Nephron (organoid): ENCODE measurements around the gene ACAA1.

ENCODE experiments used
- H3K27ac Mint-ChIP-seq, 3 experiments: 2 replicates each; pipeline ENCODE4 v1.8.0; 2020; ENCODE audit warnings: mixed read lengths in 3 of 3, mild to moderate bottlenecking in 2 of 3, moderate library complexity in 1 of 3
- H3K27me3 Mint-ChIP-seq: 2 replicates; pipeline ENCODE4 v1.8.0; 2021; ENCODE audit warnings: low read depth, mild to moderate bottlenecking, moderate library complexity, mixed read lengths
- H3K36me3 Mint-ChIP-seq: 2 replicates; pipeline ENCODE4 v1.8.0; 2020; ENCODE audit warnings: low read depth, mixed read lengths
- H3K4me1 Mint-ChIP-seq: 2 replicates; pipeline ENCODE4 v1.8.0; 2020; ENCODE audit warnings: mixed read lengths
- H3K4me3 Mint-ChIP-seq, 3 experiments: 2 replicates each; pipeline ENCODE4 v1.8.0; 2020; ENCODE audit warnings: mild to moderate bottlenecking in 3 of 3, mixed read lengths in 3 of 3, moderate library complexity in 2 of 3
- H3K9me3 Mint-ChIP-seq: 2 replicates; pipeline ENCODE4 v1.8.0; 2020; ENCODE audit warnings: mixed read lengths
- CTCF ChIP-seq, 3 experiments: fragments of 200-600 bp; sonication (generic); IDR thresholded peaks; one replicate each; pipeline ENCODE4 v1.5.0; 2021; ENCODE audit warnings: antibody characterized with exemption in 3 of 3; ENCODE audit not compliant: unreplicated experiment in 3 of 3

ACAA1 gene

GRCh38 chr3:38146504-38146903 lies 9.6 kb upstream of the ACAA1 start:
- TF ChIP-seq CTCF (IDR thresholded peaks at IDR 0.05; ENCODE audit: unreplicated experiment in 3 of 3), result no peak
- H3K4me1 Mint-ChIP-seq, result no peaks in the 10 kb centered on the region

DNA sequence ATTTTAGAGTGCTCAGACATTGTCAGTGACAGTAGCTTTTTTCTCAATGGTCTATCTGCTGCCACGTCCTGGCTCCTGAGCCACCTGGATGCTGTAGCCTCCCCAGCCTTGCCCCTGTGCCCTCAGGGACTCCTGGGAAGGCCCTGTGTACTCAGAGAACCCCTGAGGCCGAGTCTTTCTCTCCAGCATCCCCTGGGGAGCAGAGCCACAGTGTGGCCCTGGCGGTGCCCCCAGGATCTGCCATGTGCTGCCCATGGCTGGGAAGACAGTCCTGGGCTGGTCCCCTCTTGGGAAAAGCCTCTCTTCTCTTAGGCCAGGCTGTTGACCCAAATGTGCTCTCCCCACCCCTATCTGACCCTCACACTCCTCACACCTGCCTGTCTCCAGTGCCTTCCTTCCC lies 6.6 kb upstream of the ACAA1 start:
- no peak for TF ChIP-seq CTCF (IDR thresholded peaks at IDR 0.05; ENCODE audit: unreplicated experiment in 3 of 3)
- Mint-ChIP-seq H3K4me1 (peaks cover 9% of the 10 kb centered on the region), H3K27ac (no peak overlapping the region), H3K9me3 (peaks cover 10% of the 10 kb centered on the region), H3K27me3 (no peaks in the 10 kb centered on the region), H3K36me3 (peaks cover 7% of the 10 kb centered on the region), H3K4me3 (no peak overlapping the region)

More at GRCh38 chr3:38146504-38146903, 9.6 kb upstream of the ACAA1 start:
- no peak overlapping the region for H3K27ac Mint-ChIP-seq
- peaks cover 10% of the 10 kb centered on the region for H3K9me3 Mint-ChIP-seq
- H3K4me3 Mint-ChIP-seq, result no peak overlapping the region
- no peaks in the 10 kb centered on the region for H3K27me3 Mint-ChIP-seq
- peaks cover 7% of the 10 kb centered on the region for H3K36me3 Mint-ChIP-seq

GRCh38 chr3:38142959-38143358 lies 6.0 kb upstream of the ACAA1 start:
- no peak for TF ChIP-seq CTCF (IDR thresholded peaks at IDR 0.05; ENCODE audit: unreplicated experiment in 3 of 3)
- H3K27me3 Mint-ChIP-seq, result no peaks in the 10 kb centered on the region
- H3K4me1 Mint-ChIP-seq, result peaks cover 15% of the 10 kb centered on the region
- no peak overlapping the region for H3K27ac Mint-ChIP-seq
- no peak overlapping the region for H3K4me3 Mint-ChIP-seq
- H3K36me3 Mint-ChIP-seq, result peaks cover 7% of the 10 kb centered on the region
- peaks cover 10% of the 10 kb centered on the region for H3K9me3 Mint-ChIP-seq

- TF ChIP-seq CTCF (IDR thresholded peaks at IDR 0.05; ENCODE audit: unreplicated experiment in 3 of 3), result no peak
- Mint-ChIP-seq H3K36me3 (peaks cover 7% of the 10 kb centered on the region), H3K4me1 (peaks cover 19% of the 10 kb centered on the region), H3K9me3 (peaks cover 10% of the 10 kb centered on the region), H3K4me3 (peak overlapping the region in 2 of 3 experiments; percentile 25 to 55), H3K27ac (no peak overlapping the region), H3K27me3 (no peaks in the 10 kb centered on the region)
These were observed 5.0 kb upstream of the ACAA1 start for GRCh38 chr3:38141952-38142273.

DNA sequence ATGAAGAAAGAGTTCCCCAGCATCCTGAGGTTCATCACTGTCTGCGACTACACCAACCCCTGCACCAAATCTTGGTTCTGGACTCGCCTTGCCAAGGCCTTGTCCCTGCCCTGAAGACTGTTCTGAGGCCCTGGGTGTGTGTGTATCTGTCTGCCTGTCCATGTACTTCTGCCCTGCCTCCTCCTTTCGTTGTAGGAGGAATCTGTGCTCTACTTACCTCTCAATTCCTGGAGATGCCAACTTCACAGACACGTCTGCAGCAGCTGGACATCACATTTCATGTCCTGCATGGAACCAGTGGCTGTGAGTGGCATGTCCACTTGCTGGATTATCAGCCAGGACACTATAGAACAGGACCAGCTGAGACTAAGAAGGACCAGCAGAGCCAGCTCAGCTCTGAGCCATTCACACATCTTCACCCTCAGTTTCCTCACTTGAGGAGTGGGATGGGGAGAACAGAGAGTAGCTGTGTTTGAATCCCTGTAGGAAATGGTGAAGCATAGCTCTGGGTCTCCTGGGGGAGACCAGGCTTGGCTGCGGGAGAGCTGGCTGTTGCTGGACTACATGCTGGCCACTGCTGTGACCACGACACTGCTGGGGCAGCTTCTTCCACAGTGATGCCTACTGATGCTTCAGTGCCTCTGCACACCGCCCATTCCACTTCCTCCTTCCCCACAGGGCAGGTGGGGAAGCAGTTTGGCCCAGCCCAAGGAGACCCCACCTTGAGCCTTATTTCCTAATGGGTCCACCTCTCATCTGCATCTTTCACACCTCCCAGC lies 4.4 kb upstream of the ACAA1 start:
- Mint-ChIP-seq H3K27ac (no peak overlapping the region), H3K4me1 (peaks cover 21% of the 10 kb centered on the region), H3K27me3 (no peaks in the 10 kb centered on the region), H3K9me3 (peaks cover 9% of the 10 kb centered on the region), H3K4me3 (peak overlapping the region; percentile 49 to 73 (median 72)), H3K36me3 (peaks cover 7% of the 10 kb centered on the region)
- no peak for TF ChIP-seq CTCF (IDR thresholded peaks at IDR 0.05; ENCODE audit: unreplicated experiment in 3 of 3)
